Right lobe of liver (tissue), 6 donors: ENCODE results near the gene TGFBR3L. TPM values are rescaled to one million over a fixed set of nuclear protein-coding genes. Genes with fewer than 3 reads are reported as not detected.
"Not testable (repeated sequence)": the region's sequence is repeated elsewhere in the genome, so short reads cannot be mapped to it uniquely, and the experiment has no call there.

Experiments
- ATAC-seq, 4 donors: fragments of 200-7000 bp; cut with Tn5 transposase; one replicate each; pipeline ENCODE4 v1.9.1; 2020; ENCODE audit warnings: mild to moderate bottlenecking in 4 of 4, moderate library complexity in 4 of 4
- DNase-seq, 3 donors: peaks; one replicate each; pipeline ENCODE4 v3.0.0-alpha.2; 2020
- H3K27ac ChIP-seq, 3 donors: fragments of 200-600 bp; one replicate each; pipeline ENCODE4 v1.8.0; 2022
- H3K27me3 ChIP-seq, 2 donors: fragments of 200-600 bp; one replicate each; pipeline ENCODE4 v1.8.0; 2022
- H3K36me3 ChIP-seq, 4 donors: fragments of 200-600 bp; sonication (generic) in 1 of 4; one replicate each; pipeline versions ENCODE4 v1.5.1 to v1.8.0; 2017 to 2022; ENCODE audit warnings: control low read depth in 1 of 4
- H3K4me1 ChIP-seq, 4 donors: fragments of 200-600 bp; sonication (generic) in 1 of 4; one replicate each; pipeline versions ENCODE4 v1.5.1 to v1.8.0; 2017 to 2022; ENCODE audit warnings: control low read depth in 1 of 4
- H3K4me3 ChIP-seq, 3 donors: fragments of 200-600 bp; one replicate each; pipeline ENCODE4 v1.8.0; 2022
- H3K9me3 ChIP-seq, 4 donors: fragments of 200-600 bp; sonication (generic) in 1 of 4; one replicate each; pipeline versions ENCODE4 v1.5.1 to v1.8.0; 2017 to 2022; ENCODE audit warnings: control low read depth in 1 of 4
- CTCF ChIP-seq, 4 donors: fragments of 200-600 bp in 3 of 4; fragments of 450-650 bp in 1 of 4; IDR thresholded peaks; one replicate each; pipeline versions ENCODE4 v1.5.1 to v1.8.0; 2016 to 2022; ENCODE audit warnings: antibody characterized with exemption in 4 of 4, mild to moderate bottlenecking in 2 of 4
- POLR2A ChIP-seq: fragments of 450-650 bp; IDR thresholded peaks from one replicate; pipeline ENCODE4 v1.6.1; 2017; ENCODE audit warnings: antibody characterized with exemption, mild to moderate bottlenecking
- WGBS: methylation state at CpG from one replicate; pipeline ENCODE4 v1.1.6; 2018; ENCODE audit warnings: low coverage, low lambda C conversion rate; ENCODE audit not compliant: insufficient coverage; ENCODE audit errors: missing lambda C conversion rate; 5-methylcytosine and 5-hydroxymethylcytosine counted together
- intact Hi-C, 2 donors: fragments of 100-400 bp; cut with DNase I; formaldehyde crosslinking; loops; one replicate each; pipeline versions ENCODE4 v1.11.2 to v1.14.1; 2022
- total RNA-seq, 6 experiments: library from RNA; depleted of rRNA in 2 of 6; stranded (reverse); fragments of >200 nt in 2 of 6; fragmentation: NEBNext Ultra II Directional in 3 of 6; extraction: Animal tissue kit (Norgen Biotek cat#: 25700) in 3 of 6; gene quantifications; one replicate each; pipeline versions ENCODE4 v1.1.0 to v1.2.4, GENCODE V29; 2016 to 2023
- donor health status: DM: no; HTN: yes; CAD: no.
- donor health status: DM: no; HTN: no; CAD: no.
- donor health status: DM: no; HTN: no; CAD: no.
- donor health status: DM: no; HTN: yes; CAD: no.
- donor health status: DM: no; HTN: yes; CAD: no.

TGFBR3L gene
- total RNA-seq, 6 experiments from 2014 or later, result 0.42 to 2.9 (median 1.3) TPM

GRCh38 chr19:7917267-7918061, 2.8 kb downstream of the TGFBR3L start:
- Histone ChIP-seq H3K9me3 (no peaks in the 10 kb centered on the region), H3K4me1 (peaks cover 0 to 41% (median 15%) of the 10 kb centered on the region in 4 donors), H3K36me3 (peaks cover 0 to 6% (median 0%) of the 10 kb centered on the region in 4 donors), H3K27ac (peak overlapping the region in 1 of 3 donors; percentile 81), H3K4me3 (peak overlapping the region; percentile 9 to 95 (median 23)), H3K27me3 (no peaks in the 10 kb centered on the region)
- ATAC-seq, result peak in 1 of 4 donors; percentile 1
- peak; percentile 45 to 59 (median 53) for TF ChIP-seq CTCF (IDR thresholded peaks at IDR 0.05)
- TF ChIP-seq POLR2A, result no peak
- WGBS, result 0% methylated on average over 9 of the region's 71 CpGs
- DNase-seq, result peak; percentile 65 to 71 (median 69)
- intact Hi-C loops, result no loop called here

GRCh38 chr19:7918062-7918614, 3.5 kb downstream of the TGFBR3L start:
- peak overlapping the region in 2 of 3 donors; percentile 36 to 81 for H3K27ac ChIP-seq
- DNase-seq, H3K36me3 ChIP-seq, H3K9me3 ChIP-seq, intact Hi-C loops, ATAC-seq, H3K27me3 ChIP-seq: not testable (repeated sequence)
- peaks cover 0 to 41% (median 15%) of the 10 kb centered on the region in 4 donors for H3K4me1 ChIP-seq
- WGBS, result 11% methylated on average over 25 of the region's 29 CpGs
- H3K4me3 ChIP-seq, result peak overlapping the region; percentile 83 to 95 (median 85)

GRCh38 chr19:7918615-7919421, 4.2 kb downstream of the TGFBR3L start:
- peak; percentile 14 to 48 (median 41) for ATAC-seq
- DNase-seq, result peak; percentile 76 to 95 (median 91)
- peaks cover 0 to 41% (median 15%) of the 10 kb centered on the region in 4 donors for H3K4me1 ChIP-seq
- no peaks in the 10 kb centered on the region for H3K9me3 ChIP-seq
- peak overlapping the region in 2 of 3 donors; percentile 66 to 81 for H3K27ac ChIP-seq
- H3K27me3 ChIP-seq, result no peaks in the 10 kb centered on the region
- no peak for TF ChIP-seq CTCF (IDR thresholded peaks at IDR 0.05)
- peak; percentile 63 for TF ChIP-seq POLR2A
- peaks cover 0 to 8% (median 0%) of the 10 kb centered on the region in 4 donors for H3K36me3 ChIP-seq
- WGBS, result 20% methylated on average over 5 of the region's 42 CpGs
- intact Hi-C loops, result no loop called here
- peak overlapping the region; percentile 83 to 95 (median 85) for H3K4me3 ChIP-seq

GRCh38 chr19:7919610-7920518, 5.2 kb downstream of the TGFBR3L start, which contains the start of gene SNAPC2:
Gene SNAPC2 (plus strand): TSS chr19:7920338. CDS start chr19:7920367, 29 bp downstream.
- ATAC-seq, result peak; percentile 49 to 62 (median 62)
- 12% methylated on average over 22 of the region's 62 CpGs for WGBS
- peak; percentile 97 to 98 (median 97) for DNase-seq
- H3K4me1 ChIP-seq, result peaks cover 0 to 41% (median 15%) of the 10 kb centered on the region in 4 donors
- H3K27ac ChIP-seq, result peak within 1 kb of the TSS; percentile 66 to 81 (median 72)
- peaks cover 0 to 8% (median 0%) of the 10 kb centered on the region in 4 donors for H3K36me3 ChIP-seq
- intact Hi-C loops, result no loop called here
- no peaks in the 10 kb centered on the region for H3K9me3 ChIP-seq
- peak within 1 kb of the TSS; percentile 83 to 95 (median 85) for H3K4me3 ChIP-seq
- TF ChIP-seq POLR2A (peak; percentile 50), CTCF (IDR thresholded peaks at IDR 0.05) (no peak)
- no peaks in the 10 kb centered on the region for H3K27me3 ChIP-seq
